ENCODE results near the gene CMC1. TPM values are rescaled to one million over a fixed set of nuclear protein-coding genes. Genes with fewer than 3 reads are reported as not detected.

Gene CMC1
- total RNA-seq, 1 experiment from 2014 or later = 15.9 TPM

GRCh38 chr3:28316226-28316625 is 74.8 kb downstream of the CMC1 start:
- Histone ChIP-seq H3K9me3 (ENCODE audit: control insufficient read depth, insufficient read depth, low read depth, low read length) (no peaks in the 10 kb centered on the region), H3K27ac (ENCODE audit: low read length) (no peak overlapping the region), H3K27me3 (ENCODE audit: control insufficient read depth, insufficient read depth, low read length) (no peaks in the 10 kb centered on the region), H3K36me3 (ENCODE audit: control insufficient read depth, insufficient read depth, low read length) (no peaks in the 10 kb centered on the region; the same call in 1 of the 2 replicates), H3K4me3 (ENCODE audit: low read depth in 2 of 2, low read length in 2 of 2) (no peak overlapping the region), H3K4me1 (ENCODE audit: control insufficient read depth, insufficient read depth, low read length) (no peaks in the 10 kb centered on the region)
- BruUV-seq (replicated peaks) = no TSS peak
- DNase-seq (ENCODE audit: low read depth, low spot score) (no peak), ATAC-seq (no peak)
- in situ Hi-C loops (cut with HindIII; ENCODE audit: low pct_unique_long_range_greater_than_20kb, low sequenced_read_pairs) = no loop called here
- intact Hi-C loops (cut with micrococcal nuclease; ENCODE audit: unreplicated experiment) = no loop called here
- ChIA-PET POLR2A (no interaction called here), CTCF (no interaction called here)
- no peak for TF ChIP-seq SIN3A (IDR thresholded peaks at IDR 0.05; ENCODE audit: borderline replicate concordance, insufficient read depth, low read depth, low read length)
- no peak for TF ChIP-seq TCF7L2 (IDR thresholded peaks at IDR 0.05; ENCODE audit: low read depth, low read length)
- TF ChIP-seq POLR2AphosphoS5 (IDR thresholded peaks at IDR 0.05; ENCODE audit: low read depth, low read length) = no peak
- TF ChIP-seq REST (IDR thresholded peaks at IDR 0.05; ENCODE audit: insufficient read depth in 1 of 2, low read depth in 2 of 2, low read length in 1 of 2) = no peak
- no peak for TF ChIP-seq CTCF (IDR thresholded peaks at IDR 0.05)

GRCh38 chr3:28317438-28318022 is 76.1 kb downstream of the CMC1 start:
- ChIA-PET POLR2A (no interaction called here), CTCF (no interaction called here)
- Histone ChIP-seq H3K36me3 (ENCODE audit: control insufficient read depth, insufficient read depth, low read length) (no peaks in the 10 kb centered on the region; the same call in 1 of the 2 replicates), H3K4me3 (ENCODE audit: low read depth in 2 of 2, low read length in 2 of 2) (no peak overlapping the region), H3K4me1 (ENCODE audit: control insufficient read depth, insufficient read depth, low read length) (no peaks in the 10 kb centered on the region), H3K9me3 (ENCODE audit: control insufficient read depth, insufficient read depth, low read depth, low read length) (no peaks in the 10 kb centered on the region), H3K27ac (ENCODE audit: low read length) (no peak overlapping the region), H3K27me3 (ENCODE audit: control insufficient read depth, insufficient read depth, low read length) (no peaks in the 10 kb centered on the region)
- no TSS peak for BruUV-seq (replicated peaks)
- intact Hi-C loops (cut with micrococcal nuclease; ENCODE audit: unreplicated experiment) (no loop called here), in situ Hi-C loops (cut with HindIII; ENCODE audit: low pct_unique_long_range_greater_than_20kb, low sequenced_read_pairs) (no loop called here)
- TF ChIP-seq CTCF (IDR thresholded peaks at IDR 0.05) = peak; percentile 67; the same call in 1 of the 2 replicates
- no peak for TF ChIP-seq SIN3A (IDR thresholded peaks at IDR 0.05; ENCODE audit: borderline replicate concordance, insufficient read depth, low read depth, low read length)
- peak; percentile 82 for ATAC-seq
- DNase-seq (ENCODE audit: low read depth, low spot score) = peak; percentile 10
